BJ (cell line): Measurements from ENCODE around the gene FAM174C. TPM values are rescaled to one million over a fixed set of nuclear protein-coding genes. Genes with fewer than 3 reads are reported as not detected.

Experiments used
- CTCF ChIA-PET: fragments of 350-600 bp; formaldehyde crosslinking; extraction: SDS; loops from one replicate; lab custom pipeline; 2021; ENCODE audit warnings: antibody characterized with exemption, inconsistent platforms; lab: Yijun Ruan, JAX
- POLR2A ChIA-PET: fragments of 300-600 bp; sonication (Branson Sonifier 250); formaldehyde crosslinking; extraction: SDS; loops from one replicate; lab custom pipeline; 2021; ENCODE audit warnings: antibody characterized with exemption; lab: Charles Lee
- DNase-seq: peaks from one replicate; pipeline ENCODE4 v3.0.0-alpha.2; 2011; ENCODE audit warnings: low read depth
- H3K27me3 ChIP-seq: 2 replicates; pipeline ENCODE4 v1.6.0; 2011; ENCODE audit warnings: low read length; ENCODE audit not compliant: control insufficient read depth, insufficient read depth
- H3K36me3 ChIP-seq: 2 replicates; pipeline ENCODE4 v1.5.1; 2011; ENCODE audit warnings: low read length; ENCODE audit not compliant: control insufficient read depth, insufficient read depth
- H3K4me3 ChIP-seq: 2 replicates; pipeline ENCODE4 v1.5.1; 2011; ENCODE audit warnings: low read depth, mild to moderate bottlenecking, control low read depth, low read length
- polyA plus RNA-seq: library from polyadenylated mRNA; depleted of rRNA; stranded (reverse); fragments of >200 nt; gene quantifications from 2 replicates; pipeline ENCODE4 v1.2.3, GENCODE V29; 2011
- TF ChIP-seq, protein P1 (sequence below): IDR thresholded peaks from 2 replicates; pipeline ENCODE4 v1.5.1; 2011; ENCODE audit warnings: low read depth, mild to moderate bottlenecking, control low read depth, inconsistent platforms, low read length, moderate library complexity; ENCODE audit not compliant: insufficient read depth

The FAM174C gene
- polyA plus RNA-seq, 1 experiment = 37.5 TPM

DNA sequence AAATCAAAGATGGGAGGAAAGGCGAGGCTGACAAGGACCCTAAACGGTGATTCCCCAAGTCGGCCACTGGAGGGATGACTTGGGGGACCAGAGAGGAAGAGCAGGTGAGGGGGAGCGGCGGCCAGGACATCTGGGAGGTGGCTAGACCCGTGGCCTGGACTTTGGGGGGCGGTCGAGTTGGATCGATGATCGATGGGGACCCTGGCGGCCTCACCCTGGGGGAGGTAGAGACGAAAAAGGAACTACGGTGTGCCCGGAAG is 13.9 kb upstream of the FAM174C start:
- DNase-seq = no peak
- H3K27me3 ChIP-seq = no peaks in the 10 kb centered on the region
- POLR2A ChIA-PET = no interaction called here
- peak overlapping the region; percentile 64 for H3K4me3 ChIP-seq
- TF ChIP-seq, protein P1, sequence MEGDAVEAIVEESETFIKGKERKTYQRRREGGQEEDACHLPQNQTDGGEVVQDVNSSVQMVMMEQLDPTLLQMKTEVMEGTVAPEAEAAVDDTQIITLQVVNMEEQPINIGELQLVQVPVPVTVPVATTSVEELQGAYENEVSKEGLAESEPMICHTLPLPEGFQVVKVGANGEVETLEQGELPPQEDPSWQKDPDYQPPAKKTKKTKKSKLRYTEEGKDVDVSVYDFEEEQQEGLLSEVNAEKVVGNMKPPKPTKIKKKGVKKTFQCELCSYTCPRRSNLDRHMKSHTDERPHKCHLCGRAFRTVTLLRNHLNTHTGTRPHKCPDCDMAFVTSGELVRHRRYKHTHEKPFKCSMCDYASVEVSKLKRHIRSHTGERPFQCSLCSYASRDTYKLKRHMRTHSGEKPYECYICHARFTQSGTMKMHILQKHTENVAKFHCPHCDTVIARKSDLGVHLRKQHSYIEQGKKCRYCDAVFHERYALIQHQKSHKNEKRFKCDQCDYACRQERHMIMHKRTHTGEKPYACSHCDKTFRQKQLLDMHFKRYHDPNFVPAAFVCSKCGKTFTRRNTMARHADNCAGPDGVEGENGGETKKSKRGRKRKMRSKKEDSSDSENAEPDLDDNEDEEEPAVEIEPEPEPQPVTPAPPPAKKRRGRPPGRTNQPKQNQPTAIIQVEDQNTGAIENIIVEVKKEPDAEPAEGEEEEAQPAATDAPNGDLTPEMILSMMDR = no peak
- CTCF ChIA-PET = interaction anchor here (1.7 to 12.8 kb wide), 2 partner anchors 8 to 18 kb away, joined by 11 to 437 read pairs; partner anchors contain the start of gene ATP5F1D
- peaks cover 20% of the 10 kb centered on the region for H3K36me3 ChIP-seq

DNA sequence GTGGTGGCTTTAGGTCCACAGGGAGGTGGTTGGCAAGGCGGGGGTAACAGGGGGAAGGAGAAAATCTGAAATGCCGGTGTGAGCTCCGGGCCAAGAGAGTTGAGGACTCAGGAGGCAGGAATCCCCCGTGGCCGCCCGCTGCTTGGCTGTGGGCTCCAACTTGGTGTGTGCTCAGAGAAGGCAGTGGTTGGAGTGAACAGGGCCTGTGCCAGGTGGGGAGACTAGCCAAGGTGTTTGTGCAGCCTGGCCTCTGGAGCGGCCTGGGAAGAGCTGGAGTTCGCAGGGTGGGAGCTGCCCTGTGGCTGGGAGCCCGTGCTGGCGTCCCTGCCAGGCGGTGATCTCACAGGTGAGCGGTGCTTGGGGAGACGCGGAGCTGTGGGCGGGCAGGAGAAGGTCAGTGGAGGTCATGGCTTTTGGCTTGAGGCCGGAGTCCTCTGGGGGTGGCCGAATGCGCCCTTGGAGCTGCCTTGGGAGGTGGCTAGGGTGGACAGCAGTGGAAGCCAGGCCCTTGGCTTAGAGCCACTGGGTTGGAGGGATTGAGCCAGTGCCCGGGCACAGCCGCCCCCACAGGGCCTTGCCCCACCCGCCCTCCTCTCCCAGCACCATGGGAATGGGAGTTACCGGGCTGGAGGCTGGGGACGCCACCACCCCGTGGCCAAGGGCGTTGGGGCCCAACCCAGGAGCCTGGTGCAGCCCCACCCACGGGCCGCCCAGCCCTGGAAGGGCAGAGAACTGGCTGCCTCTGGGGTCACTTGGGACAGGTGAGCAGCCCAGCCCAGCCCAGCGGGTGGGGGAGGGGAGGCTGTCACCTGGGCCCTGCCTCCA is 13.3 kb upstream of the FAM174C start:
- CTCF ChIA-PET = interaction anchor here (1.7 to 12.8 kb wide), 2 partner anchors 9 to 18 kb away, joined by 11 to 437 read pairs; partner anchors contain the start of gene ATP5F1D
- TF ChIP-seq, protein P1 = 0 out of 2 replicates have a peak, but pooled peaks have one; percentile 4
- no peak for DNase-seq
- POLR2A ChIA-PET = no interaction called here
- H3K27me3 ChIP-seq = no peaks in the 10 kb centered on the region
- peak overlapping the region; percentile 64 for H3K4me3 ChIP-seq
- peaks cover 14% of the 10 kb centered on the region for H3K36me3 ChIP-seq

DNA sequence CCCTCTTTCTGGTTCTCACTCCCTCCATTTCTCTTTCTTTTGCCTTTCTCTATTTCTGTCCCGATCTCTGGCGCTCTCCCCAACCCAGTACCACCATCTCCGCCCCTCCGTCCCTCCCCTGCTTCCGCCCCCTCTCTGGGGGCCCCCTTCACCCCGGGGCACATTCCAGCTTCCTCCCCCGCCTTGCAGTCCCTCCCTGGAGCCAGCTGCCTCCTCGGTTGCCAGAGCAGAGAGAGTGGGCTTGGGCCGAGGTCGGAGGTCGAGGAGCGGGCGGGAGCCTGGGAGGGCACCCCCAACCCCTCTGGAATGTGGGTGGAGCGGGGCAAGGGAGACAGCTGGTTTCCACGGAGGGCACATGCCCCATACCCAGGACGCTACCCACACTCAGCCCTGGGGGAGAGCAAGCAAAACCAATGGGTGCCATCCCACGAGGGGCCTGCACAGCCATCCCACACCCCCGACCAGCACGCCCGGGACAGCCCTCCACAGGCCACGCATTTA is 12.7 kb upstream of the FAM174C start:
- TF ChIP-seq, protein P1 = no peak
- CTCF ChIA-PET = interaction anchor here (1.0 to 12.8 kb wide), 3 partner anchors 10 to 19 kb away, joined by 3 to 437 read pairs (median 11); partner anchors contain the start of gene ATP5F1D
- no peaks in the 10 kb centered on the region for H3K27me3 ChIP-seq
- peak overlapping the region; percentile 17 for H3K4me3 ChIP-seq
- DNase-seq = no peak
- peaks cover 9% of the 10 kb centered on the region for H3K36me3 ChIP-seq
- POLR2A ChIA-PET = no interaction called here

DNA sequence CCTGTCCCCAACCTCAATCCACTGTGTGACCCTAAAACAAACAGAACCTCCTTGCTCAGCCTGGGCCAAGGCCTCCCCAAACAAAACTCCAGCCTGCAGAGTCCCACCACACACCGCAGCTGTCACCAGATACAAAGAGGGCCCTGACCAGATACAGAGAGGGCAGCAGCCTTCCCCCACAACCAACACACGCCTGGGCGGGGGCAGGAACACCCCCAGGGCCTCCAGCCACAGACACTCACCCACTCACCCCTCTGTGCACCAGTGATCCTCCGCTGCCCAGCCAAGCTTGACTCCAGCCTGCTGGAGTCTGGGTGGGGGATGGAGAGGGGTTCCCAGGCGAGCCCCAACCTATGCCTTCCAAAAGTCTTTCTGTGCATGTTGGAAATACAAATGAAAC is 12.1 kb upstream of the FAM174C start:
- CTCF ChIA-PET = interaction anchor here (1.0 to 12.8 kb wide), 3 partner anchors 10 to 19 kb away, joined by 3 to 437 read pairs (median 4); partner anchors contain the start of gene ATP5F1D
- POLR2A ChIA-PET = no interaction called here
- no peak for DNase-seq
- H3K36me3 ChIP-seq = peaks cover 4% of the 10 kb centered on the region
- H3K4me3 ChIP-seq = no peak overlapping the region; the same call in 1 of the 2 replicates
- no peaks in the 10 kb centered on the region for H3K27me3 ChIP-seq
- TF ChIP-seq, protein P1 = no peak

DNA sequence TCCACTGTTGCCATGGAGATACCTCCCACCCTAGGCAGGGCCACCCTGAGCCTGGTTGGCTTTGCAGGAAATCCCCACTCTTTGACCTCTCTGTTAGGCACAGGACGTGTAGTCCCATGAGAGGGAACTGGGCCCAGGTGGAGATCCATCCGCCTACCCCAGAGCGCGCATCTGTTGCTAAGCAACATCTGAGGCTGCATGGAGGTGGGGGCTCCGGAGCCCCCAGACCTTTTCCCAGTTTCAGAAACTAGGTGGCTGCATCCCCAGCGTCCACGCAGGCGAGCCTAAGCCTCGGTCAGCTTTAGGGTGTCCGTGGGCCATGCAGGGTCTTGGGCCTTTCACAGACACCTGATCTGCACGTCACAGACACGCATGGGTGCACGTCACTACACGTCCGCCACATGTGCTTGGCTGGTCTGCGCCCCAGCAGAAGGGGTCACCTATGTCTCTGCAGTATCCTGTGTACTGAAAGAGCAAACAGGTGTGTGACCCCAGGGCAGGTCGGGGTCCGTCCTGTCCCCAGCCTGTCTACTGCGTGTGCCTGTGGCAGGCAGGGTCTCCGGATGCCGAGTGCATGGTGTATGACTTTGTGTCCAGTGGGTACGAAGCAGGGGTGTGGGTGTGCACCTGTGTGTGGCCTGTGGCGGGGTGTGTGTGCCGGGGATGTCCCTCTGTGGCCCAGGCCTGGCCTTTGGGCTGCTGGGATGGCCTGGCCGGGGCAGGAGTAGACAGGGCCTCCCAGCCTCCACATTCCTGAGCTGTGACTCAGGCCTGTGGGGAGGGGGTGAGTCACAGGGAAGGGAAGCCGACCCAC is 10.3 kb upstream of the FAM174C start:
- ChIA-PET POLR2A (interaction anchor here (2.1 to 2.2 kb wide), 2 partner anchors 12 to 21 kb away, joined by 12 to 18 read pairs; no protein-coding TSS in a partner anchor), CTCF (interaction anchor here (0.6 to 12.8 kb wide), 9 partner anchors 10 to 608 kb away, joined by 3 to 437 read pairs (median 5); partner anchors contain the start of genes ATP5F1D and FAM174C)
- H3K4me3 ChIP-seq = no peak overlapping the region
- TF ChIP-seq, protein P1 = no peak
- H3K36me3 ChIP-seq = no peaks in the 10 kb centered on the region; the same call in 1 of the 2 replicates
- no peak for DNase-seq
- no peaks in the 10 kb centered on the region for H3K27me3 ChIP-seq
